ENCODE measurements around the gene PPP1R13B. TPM values are rescaled to one million over a fixed set of nuclear protein-coding genes. Genes with fewer than 3 reads are reported as not detected.
"Not testable (repeated sequence)": the region's sequence is repeated elsewhere in the genome, so short reads cannot be mapped to it uniquely, and the experiment has no call there.

Gene PPP1R13B
- total and polyA plus RNA-seq, 12 donors = 9.6 to 42.4 (median 22.6) TPM

DNA sequence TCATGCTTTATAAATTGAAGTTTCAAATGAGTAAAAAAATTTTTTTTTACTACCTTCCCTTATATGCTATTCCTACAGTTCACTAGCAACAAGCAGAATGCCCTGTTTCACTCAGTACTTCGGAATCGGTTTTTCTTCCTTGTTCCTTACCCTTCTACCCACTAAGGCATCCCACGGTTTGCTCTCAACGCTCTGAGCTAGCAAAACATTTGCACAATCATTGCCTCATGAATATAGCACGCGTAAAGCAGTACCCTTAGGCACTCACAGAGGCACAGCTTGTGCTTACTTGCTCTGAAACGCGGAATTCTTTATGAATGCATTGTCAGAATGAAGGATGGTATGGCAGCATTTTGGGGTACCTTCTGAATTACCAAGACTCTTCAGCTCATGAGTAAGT, 45.0 kb downstream of the PPP1R13B start:
- no peak overlapping the region for H3K4me3 ChIP-seq
- 80 to 86% (median 82%) methylated on average over 8 of the region's 8 CpGs for WGBS, 4 donors
- DNase-seq = no peak
- H3K36me3 ChIP-seq (replicated peaks in 1 of 2) = no peaks in the 10 kb centered on the region
- TF ChIP-seq, protein P1, sequence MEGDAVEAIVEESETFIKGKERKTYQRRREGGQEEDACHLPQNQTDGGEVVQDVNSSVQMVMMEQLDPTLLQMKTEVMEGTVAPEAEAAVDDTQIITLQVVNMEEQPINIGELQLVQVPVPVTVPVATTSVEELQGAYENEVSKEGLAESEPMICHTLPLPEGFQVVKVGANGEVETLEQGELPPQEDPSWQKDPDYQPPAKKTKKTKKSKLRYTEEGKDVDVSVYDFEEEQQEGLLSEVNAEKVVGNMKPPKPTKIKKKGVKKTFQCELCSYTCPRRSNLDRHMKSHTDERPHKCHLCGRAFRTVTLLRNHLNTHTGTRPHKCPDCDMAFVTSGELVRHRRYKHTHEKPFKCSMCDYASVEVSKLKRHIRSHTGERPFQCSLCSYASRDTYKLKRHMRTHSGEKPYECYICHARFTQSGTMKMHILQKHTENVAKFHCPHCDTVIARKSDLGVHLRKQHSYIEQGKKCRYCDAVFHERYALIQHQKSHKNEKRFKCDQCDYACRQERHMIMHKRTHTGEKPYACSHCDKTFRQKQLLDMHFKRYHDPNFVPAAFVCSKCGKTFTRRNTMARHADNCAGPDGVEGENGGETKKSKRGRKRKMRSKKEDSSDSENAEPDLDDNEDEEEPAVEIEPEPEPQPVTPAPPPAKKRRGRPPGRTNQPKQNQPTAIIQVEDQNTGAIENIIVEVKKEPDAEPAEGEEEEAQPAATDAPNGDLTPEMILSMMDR (IDR thresholded peaks at IDR 0.05) = no peak
- TF ChIP-seq POLR2A (IDR thresholded peaks at IDR 0.05) = no peak
- no peaks in the 10 kb centered on the region for H3K27me3 ChIP-seq
- H3K4me1 ChIP-seq (replicated peaks in 1 of 2) = peaks cover 0 to 7% of the 10 kb centered on the region in 2 donors
- no peaks in the 10 kb centered on the region for H3K9me3 ChIP-seq (replicated peaks in 1 of 3)
- intact Hi-C loops (cut with DNase I) = loop anchor here in 1 of 2 donors (10.0 kb wide), 1 partner anchor 182 kb away; no protein-coding TSS in a partner anchor
- H3K27ac ChIP-seq = no peak overlapping the region

DNA sequence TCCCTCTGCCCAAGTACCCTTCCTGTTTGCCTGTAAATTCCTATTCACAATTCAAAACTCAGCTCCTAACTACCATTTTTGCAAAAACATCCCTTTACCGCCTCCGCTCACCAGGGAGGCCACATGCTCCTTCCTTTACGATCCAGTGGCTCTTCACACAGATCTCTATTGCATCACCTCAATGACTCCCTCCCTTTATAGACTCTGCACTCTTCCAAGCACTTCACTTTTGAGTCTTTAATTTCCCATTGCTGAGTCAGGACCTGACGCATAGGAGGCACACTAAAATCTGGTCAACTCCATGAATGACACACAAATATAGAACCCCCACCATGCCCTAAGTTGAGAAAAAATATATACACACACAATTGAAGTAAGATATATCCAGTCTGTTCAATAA, 45.9 kb downstream of the PPP1R13B start:
- Histone ChIP-seq H3K4me1 (replicated peaks in 1 of 2) (peaks cover 0 to 7% of the 10 kb centered on the region in 2 donors), H3K36me3 (replicated peaks in 1 of 2) (no peaks in the 10 kb centered on the region), H3K4me3 (no peak overlapping the region), H3K9me3 (replicated peaks in 1 of 3) (no peaks in the 10 kb centered on the region), H3K27ac (no peak overlapping the region), H3K27me3 (no peaks in the 10 kb centered on the region)
- no peak for DNase-seq
- WGBS, 4 donors = 75 to 86% (median 80%) methylated on average over 4 of the region's 4 CpGs
- TF ChIP-seq, protein P1 (IDR thresholded peaks at IDR 0.05) = no peak
- no peak for TF ChIP-seq POLR2A (IDR thresholded peaks at IDR 0.05)
- intact Hi-C loops (cut with DNase I) = loop anchor here in 1 of 2 donors (10.0 kb wide), 1 partner anchor 183 kb away; no protein-coding TSS in a partner anchor

DNA sequence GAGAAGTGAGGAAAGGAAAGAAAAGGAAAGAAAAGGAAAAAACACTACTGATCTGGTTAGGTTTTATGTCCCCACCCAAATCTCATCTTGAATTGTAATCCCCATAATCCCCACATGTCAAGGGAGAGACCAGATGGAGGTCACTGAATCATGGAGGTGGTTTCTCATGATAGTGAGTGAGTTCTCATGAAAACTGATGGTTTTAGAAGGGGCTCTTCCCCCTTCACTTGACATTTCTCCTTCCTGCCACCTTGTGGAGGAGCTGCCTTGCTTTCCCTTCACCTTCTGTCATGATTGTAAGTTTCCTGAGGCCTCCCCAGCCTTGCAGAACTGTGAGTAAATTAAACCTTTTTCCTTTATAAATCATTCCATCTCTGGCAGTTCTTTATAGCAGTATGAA, 54.2 kb downstream of the PPP1R13B start:
- intact Hi-C loops (cut with DNase I); DNase-seq; H3K36me3 ChIP-seq (replicated peaks in 1 of 2): not testable (repeated sequence)

DNA sequence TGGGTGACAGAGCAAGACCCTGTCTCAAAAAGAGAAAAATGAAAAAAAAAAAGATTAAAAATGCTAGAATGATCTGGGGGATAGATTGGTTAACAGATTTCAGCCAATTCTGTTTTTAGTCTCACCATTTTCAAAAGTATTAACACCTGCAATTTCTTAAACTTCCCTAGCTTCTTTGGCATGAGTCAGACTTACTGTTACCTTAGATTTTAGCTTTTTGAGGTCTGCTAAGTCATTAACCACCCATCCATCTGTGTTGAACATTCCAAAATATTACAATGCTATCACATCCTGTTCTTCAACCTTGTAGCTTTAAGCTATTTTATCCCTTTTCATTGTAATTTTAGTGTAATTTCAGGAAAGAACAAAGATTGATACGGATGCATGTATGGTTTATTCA, 59.3 kb downstream of the PPP1R13B start:
- no peaks in the 10 kb centered on the region for H3K9me3 ChIP-seq (replicated peaks in 1 of 3)
- intact Hi-C loops (cut with DNase I) = no loop called here
- no peaks in the 10 kb centered on the region for H3K4me1 ChIP-seq (replicated peaks in 1 of 2)
- H3K4me3 ChIP-seq = no peak overlapping the region
- DNase-seq = no peak
- TF ChIP-seq POLR2A (IDR thresholded peaks at IDR 0.05) = no peak
- TF ChIP-seq, protein P1 (IDR thresholded peaks at IDR 0.05) = no peak
- H3K36me3 ChIP-seq (replicated peaks in 1 of 2) = peaks cover 0 to 14% of the 10 kb centered on the region in 2 donors
- no peak overlapping the region for H3K27ac ChIP-seq
- no peaks in the 10 kb centered on the region for H3K27me3 ChIP-seq
- 85 to 92% (median 89%) methylated on average over 1 of the region's 1 CpG for WGBS, 4 donors

More for the DNA sequence above, 54.2 kb downstream of the PPP1R13B start:
- H3K4me3 ChIP-seq; H3K4me1 ChIP-seq (replicated peaks in 1 of 2); H3K9me3 ChIP-seq (replicated peaks in 1 of 3); H3K27me3 ChIP-seq; H3K27ac ChIP-seq: not testable (repeated sequence)

DNA sequence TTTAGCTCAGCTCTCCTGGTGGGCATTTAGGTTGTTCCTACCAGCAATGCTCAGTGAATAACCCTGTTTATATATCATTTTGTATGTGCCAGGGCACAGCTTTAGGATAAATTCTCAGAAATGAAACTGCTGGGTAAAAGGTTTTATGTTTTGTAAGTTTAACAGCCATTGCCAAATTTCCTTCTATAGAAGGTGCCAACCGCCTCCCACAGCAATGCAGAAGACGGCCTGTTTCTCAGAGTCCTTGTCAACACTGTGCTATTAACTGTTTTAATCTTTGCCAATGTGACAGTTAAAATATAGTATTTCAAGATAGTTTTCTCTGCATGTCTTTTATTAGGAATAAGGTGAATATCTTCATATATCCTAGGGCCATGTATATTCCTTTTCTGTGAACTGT, 65.0 kb downstream of the PPP1R13B start:
- Histone ChIP-seq H3K9me3 (replicated peaks in 1 of 3) (no peaks in the 10 kb centered on the region), H3K27me3 (no peaks in the 10 kb centered on the region), H3K36me3 (replicated peaks in 1 of 2) (peaks cover 0 to 10% of the 10 kb centered on the region in 2 donors), H3K4me1 (replicated peaks in 1 of 2) (no peaks in the 10 kb centered on the region), H3K4me3 (no peak overlapping the region), H3K27ac (no peak overlapping the region)
- no peak for DNase-seq
- intact Hi-C loops (cut with DNase I) = no loop called here
- 43 to 78% (median 75%) methylated on average over 2 of the region's 2 CpGs for WGBS, 4 donors
- TF ChIP-seq, protein P1 (IDR thresholded peaks at IDR 0.05) = no peak
- no peak for TF ChIP-seq POLR2A (IDR thresholded peaks at IDR 0.05)

DNA sequence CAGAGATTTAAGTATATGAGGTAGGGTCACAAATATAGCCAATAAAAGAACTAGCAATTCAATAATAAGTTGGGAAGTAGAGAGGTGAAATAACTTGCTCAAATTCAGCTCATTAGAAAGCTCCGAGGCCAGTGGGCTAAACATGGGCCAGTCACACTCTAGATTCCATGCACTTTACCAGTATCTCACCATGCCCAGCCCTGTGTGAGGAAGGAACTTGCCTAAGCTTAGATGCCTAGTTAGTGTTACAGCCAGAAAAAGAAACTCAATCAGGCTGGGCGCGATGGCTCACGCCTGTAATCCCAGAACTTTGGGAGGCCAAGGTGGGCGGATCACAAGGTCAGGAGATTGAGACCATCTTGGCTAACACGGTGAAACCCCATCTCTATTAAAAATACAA, 71.1 kb downstream of the PPP1R13B start:
- H3K4me1 ChIP-seq (replicated peaks in 1 of 2); intact Hi-C loops (cut with DNase I); H3K27me3 ChIP-seq; H3K4me3 ChIP-seq; H3K9me3 ChIP-seq (replicated peaks in 1 of 3); DNase-seq; H3K27ac ChIP-seq; H3K36me3 ChIP-seq (replicated peaks in 1 of 2): not testable (repeated sequence)
- 95 to 99% (median 98%) methylated on average over 6 of the region's 6 CpGs for WGBS, 4 donors

Data from adrenal gland (tissue), 12 donors.